Activated CD4-positive, alpha-beta T cell treated with anti-CD3 and anti-CD28 coated beads, Interleukin-2, Interleukin-4, amounts not matched to agents 100 ng/mL and 50 ng/mL, durations not matched to agents 16 hours and 8 hours (primary cell): Measurements from ENCODE around the gene ACSM2A.
"Not testable (repeated sequence)": the region's sequence is repeated elsewhere in the genome, so short reads cannot be mapped to it uniquely, and the experiment has no call there.

Source experiments
- DNase-seq: peaks from one replicate; pipeline ENCODE4 v3.0.0-alpha.2; 2020; ENCODE audit warnings: low spot score

The ACSM2A gene, protein sequence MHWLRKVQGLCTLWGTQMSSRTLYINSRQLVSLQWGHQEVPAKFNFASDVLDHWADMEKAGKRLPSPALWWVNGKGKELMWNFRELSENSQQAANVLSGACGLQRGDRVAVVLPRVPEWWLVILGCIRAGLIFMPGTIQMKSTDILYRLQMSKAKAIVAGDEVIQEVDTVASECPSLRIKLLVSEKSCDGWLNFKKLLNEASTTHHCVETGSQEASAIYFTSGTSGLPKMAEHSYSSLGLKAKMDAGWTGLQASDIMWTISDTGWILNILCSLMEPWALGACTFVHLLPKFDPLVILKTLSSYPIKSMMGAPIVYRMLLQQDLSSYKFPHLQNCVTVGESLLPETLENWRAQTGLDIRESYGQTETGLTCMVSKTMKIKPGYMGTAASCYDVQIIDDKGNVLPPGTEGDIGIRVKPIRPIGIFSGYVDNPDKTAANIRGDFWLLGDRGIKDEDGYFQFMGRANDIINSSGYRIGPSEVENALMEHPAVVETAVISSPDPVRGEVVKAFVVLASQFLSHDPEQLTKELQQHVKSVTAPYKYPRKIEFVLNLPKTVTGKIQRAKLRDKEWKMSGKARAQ

DNA sequence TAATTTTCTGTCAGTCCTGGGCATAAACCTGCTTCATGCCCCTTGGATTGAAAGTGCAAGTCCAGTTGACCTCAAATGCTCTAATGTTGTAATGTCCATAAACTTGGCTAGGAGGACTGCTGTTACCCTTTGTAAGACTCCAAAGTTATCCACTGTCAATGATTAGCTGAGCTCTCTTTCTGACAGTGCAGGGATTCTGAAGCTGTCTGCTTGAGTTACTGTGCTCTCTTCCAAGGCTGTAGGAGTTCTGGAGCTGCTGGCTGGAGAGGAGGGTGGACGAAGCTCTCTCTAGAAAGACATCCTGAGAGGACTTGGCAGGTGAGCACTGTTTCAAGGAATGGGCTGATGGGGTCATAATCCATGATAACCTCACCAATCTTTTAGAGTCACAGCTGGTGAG lies at the start of gene ACSM2A:
ACSM2A (plus strand) TSS at position 158 of the 400 bp plus-strand sequence. CDS start 8,594 bp downstream, outside the sequence.
- DNase-seq: not testable (repeated sequence)

DNA sequence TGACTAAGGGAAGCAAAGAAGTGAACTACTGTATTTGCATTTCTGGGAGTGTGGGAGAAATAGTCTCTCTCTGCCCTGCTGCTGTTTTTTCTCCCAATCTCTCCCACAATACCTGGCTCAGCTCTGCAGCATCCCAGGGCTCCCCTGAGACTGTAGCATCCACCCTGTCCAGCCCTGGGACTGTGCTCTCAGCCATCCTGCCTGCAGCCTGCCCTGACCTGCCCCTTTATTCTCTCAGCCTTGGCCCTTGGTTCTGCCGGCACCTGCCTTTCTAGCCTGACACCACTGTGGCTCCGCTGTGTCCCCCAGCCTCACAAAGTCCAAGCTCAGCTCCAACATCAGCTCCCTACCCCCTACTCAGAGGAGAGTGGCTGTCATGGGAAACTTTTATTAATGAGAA lies 48.7 kb upstream of the ACSM2A start:
- no peak for DNase-seq

DNA sequence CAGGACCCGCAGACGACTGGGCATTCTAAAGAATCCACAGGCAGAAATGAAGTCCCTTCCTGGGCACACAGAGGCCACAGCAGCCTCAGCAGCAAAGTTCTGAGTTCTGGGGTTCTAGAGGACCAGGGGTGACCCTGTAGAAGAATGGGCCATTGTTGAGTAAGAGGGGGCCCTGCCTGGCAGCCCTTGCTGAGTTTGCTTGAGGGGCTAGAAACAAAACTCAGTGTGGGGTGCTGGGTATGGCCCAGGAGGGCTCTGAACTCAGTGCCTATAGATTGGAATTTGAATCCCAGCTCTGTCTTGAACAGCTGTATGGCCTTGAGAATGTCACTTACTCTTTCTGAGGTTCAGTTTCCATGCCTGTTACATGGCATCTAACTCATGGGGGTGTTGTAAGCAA lies 46.7 kb upstream of the ACSM2A start, which contains the start of gene PDILT:
PDILT (minus strand) TSS at position 101 of the 400 bp plus-strand sequence. CDS start 5,437 bp downstream, outside the sequence.
- DNase-seq: no peak

DNA sequence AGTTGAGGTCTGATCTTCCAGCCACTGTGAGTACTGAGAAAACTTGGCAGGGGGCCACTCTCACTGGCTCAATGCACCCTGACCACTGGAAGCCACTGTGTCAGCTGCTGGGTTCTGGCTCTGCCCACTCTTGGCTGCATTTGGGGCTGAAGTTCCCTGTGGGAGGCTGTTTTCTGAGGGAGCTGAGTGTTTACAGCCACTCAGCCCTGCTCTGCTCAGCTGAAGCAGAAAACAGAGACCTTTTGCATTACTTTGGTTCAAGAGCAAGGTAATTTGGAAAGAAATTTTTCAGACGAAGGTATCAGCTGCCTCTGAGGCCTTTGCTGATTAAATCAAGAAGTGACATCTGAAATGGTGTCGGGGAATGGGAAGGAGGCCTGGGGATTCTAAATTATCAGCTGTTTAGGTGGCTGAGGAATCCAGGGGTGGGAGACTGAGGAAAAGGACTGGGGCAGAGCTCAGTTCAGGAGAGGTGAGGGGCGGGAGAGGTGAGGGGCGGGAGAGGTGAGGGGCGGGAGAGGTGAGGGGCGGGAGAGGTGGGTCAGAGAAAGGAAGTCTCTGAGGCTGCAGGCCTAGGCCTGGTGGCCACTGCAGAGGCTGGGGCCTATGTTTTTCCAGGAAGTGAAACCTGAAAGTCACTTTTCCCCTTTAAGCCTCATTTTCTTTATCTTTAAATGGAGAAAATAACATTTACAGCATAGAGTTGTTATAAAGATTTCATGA lies 41.8 kb upstream of the ACSM2A start, which contains the start of gene ACSM5:
ACSM5 (plus strand) TSS at position 137 of the 723 bp plus-strand sequence. CDS start 1,951 bp downstream, outside the sequence.
- DNase-seq: no peak

DNA sequence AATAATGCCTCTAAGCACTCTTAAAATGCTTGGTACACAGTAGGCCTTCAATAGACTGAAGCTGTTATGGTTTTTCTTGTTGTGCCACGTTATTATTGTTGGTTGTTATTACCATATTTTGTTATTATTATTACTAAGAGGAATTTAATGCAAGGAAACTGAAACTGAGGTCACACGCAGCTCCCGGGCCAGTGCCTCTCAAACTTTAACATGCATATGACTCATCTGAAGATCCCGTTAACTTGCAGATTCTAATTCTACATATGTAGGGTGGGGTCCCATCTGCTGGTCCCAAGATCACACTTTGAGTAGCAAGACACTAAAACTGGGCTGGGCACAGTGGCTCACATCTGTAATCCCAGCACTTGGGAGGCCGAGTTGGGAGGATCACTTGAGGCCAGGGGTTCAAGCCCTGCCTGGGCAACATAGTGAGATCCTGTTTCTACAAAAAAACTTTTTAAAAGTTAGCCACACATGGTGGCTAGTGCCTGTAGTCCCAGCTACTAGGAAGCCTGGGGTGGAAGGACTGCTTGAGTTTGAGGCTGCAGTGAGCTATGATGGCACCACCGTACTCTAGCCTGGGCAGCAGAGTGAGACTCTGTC lies 41.1 kb upstream of the ACSM2A start:
- DNase-seq: peak; percentile 16

DNA sequence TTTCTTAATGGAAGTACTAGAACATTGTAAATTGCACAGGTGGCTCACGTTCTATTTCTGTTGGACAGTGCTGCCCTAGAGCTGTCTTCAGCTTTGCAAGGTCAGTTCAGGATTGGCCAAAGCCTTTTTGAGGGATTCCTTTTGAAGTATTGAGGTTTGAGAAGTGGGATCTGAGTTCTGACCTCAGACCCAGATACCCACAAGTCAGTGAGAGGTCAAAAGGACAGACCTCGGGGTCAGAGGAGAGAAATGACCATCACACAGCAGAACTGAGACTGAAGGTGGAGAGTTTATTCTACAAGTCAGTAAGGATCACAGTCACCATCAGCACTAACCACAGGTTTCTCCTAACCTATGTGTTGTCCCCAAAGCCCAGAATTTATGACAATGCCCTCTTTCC lies 40.3 kb upstream of the ACSM2A start:
- DNase-seq: no peak

DNA sequence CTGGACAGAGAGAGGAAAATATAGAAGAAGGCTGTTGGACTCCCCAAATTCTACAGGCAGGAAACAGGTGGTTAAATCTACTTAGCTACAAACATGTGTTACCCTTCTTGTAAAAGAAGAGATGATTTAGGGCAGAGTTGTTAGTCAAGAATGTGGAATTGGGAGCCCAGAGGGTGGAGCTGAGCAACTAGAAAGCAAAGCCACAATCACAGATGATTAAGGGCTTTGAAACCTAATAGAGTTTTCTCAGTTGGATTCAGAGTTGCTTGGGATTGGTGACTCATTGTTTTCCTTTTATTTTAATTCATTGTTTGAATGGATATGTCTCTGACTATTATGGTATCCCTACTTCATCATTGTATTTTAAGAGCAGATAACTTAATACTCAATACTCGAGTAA lies 35.8 kb upstream of the ACSM2A start:
- no peak for DNase-seq

DNA sequence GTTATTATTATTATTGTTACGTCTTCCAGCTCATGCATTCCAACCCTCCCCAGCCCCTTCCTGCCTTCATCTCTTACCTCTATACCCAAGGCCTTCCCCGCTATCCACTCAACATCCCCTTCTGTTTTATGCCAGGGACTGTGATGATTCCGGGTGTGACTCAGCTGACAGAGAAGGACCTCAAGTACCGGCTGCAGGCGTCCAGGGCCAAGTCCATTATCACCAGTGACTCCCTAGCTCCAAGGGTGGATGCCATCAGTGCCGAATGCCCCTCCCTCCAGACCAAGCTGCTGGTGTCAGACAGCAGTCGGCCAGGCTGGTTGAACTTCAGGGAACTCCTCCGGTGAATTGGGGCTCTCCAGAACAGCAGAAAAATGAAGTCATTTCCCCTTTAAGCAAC lies 32.2 kb upstream of the ACSM2A start:
- DNase-seq: not testable (repeated sequence)

DNA sequence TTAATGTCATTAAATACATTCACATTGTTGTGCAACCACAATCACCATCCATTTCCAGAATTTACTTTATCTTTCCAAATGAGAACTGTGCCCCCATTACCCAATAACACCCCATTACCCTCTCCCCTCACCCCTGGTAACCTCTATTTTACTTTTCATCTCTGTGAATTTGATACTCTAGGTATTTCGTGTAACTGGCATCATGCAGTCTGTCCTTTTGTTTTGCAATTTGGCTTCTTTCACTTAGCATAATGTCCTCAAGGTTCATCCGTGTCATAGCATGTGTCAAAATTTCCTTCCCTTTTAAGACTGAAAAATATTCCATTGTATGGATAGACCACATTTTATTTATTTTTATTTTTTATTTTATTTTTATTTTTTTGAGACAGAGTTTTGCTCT lies 29.6 kb upstream of the ACSM2A start:
- DNase-seq: not testable (repeated sequence)

DNA sequence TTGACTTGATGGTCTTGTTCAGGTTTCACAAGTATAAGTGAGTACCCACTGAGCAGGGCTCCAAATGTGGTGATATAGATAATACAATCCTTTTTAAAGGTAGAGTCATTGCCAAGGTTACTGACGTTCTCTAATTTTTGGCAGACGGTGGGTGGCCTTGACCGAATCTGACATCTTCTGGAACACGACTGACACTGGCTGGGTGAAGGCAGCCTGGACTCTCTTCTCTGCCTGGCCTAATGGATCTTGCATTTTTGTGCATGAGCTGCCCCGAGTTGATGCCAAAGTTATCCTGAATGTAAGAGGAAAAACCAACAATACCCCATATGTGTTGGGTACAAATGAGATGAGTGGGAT lies 27.6 kb upstream of the ACSM2A start:
- DNase-seq: not testable (repeated sequence)

DNA sequence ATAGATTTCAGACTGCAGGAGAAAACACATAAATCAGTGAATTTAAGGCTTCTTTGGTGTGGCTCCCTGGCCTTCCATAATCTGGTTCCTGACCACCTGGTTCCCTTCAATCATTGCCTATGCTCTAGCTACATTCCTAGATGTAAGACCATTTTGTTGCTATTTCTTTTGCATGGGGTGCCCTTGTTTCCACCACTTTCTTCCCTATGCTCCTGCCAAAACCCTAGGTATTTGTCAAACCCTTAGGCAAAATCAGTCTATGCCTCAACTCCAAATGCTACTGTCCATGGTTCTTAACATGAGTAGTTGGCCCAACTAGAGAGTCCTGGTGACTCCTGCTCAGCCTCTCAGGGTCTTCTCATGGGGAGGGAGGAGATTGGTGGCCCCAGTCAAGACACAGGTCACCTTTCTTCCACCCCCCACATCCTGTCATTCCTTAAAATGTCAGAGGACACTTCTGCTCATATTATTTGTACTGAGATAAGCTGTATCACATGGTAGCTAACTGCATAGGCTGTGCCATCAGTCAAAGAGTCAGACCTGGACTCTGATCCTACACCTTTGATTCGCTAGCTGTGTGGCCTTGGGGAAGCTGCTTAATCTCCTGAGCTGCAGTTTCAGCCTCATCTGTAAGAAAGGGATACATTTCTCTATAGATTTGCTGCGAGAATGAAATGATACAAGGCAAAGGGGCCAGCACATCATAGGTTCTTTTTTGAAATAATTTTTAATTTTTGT lies 27.0 kb upstream of the ACSM2A start:
- no peak for DNase-seq

DNA sequence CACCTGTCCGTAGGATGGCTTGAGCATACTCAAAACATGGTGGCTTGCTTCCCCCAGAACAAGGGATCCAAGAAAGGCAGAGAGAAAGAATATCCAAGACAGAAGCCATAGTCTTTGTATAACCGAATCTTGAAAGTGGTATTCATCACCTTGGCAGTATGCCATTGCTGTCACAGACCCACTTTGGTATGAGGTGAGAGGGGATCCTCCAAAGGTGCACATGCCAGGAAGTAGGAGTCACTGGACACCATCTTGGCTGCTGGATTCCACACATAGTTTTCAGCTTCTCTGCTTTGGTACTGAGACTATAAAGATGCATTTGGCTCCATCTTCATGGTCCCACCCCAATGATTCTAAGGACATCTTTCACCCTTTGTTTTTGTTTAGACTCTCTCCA lies 23.9 kb upstream of the ACSM2A start:
- DNase-seq: not testable (repeated sequence)

DNA sequence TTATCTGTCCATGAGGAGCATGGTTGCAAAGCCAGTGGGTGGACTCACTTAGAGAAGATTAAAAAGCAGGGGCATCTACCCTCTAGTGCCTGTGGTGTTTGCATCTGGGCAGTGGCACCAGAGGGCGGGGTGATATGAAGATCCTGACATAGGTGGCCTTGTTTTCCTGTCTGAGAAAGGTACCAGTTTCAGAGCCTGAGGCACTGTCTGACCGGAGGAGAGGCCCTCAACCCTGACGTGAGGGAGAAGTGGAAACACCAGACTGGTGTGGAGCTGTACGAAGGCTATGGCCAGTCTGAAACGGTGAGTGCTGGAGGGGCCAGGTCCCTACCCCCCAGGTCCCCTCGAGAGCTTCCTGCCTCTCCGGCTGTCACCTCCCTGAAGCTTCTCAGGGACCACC lies 21.8 kb upstream of the ACSM2A start:
- DNase-seq: not testable (repeated sequence)

DNA sequence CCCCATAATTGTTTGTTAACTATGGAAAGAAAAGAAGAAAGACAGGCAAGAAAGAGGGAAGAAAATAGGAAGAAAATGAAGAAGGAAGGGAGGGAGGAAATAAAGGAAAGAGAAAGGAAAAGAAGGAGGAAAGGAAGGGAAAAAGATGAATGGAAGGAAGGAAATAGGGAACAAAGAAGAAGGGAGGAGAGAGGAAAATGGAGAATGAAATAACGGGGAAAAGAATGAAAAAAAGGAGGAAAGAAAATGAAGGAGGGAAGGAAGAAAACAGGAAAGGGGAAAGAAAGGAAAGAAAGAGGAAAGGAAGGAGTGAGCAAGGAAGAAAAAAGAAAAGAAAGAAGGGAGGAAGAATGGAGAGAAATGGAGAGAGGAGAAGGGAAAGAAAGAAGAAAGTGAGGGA lies 20.8 kb upstream of the ACSM2A start:
- DNase-seq: not testable (repeated sequence)

DNA sequence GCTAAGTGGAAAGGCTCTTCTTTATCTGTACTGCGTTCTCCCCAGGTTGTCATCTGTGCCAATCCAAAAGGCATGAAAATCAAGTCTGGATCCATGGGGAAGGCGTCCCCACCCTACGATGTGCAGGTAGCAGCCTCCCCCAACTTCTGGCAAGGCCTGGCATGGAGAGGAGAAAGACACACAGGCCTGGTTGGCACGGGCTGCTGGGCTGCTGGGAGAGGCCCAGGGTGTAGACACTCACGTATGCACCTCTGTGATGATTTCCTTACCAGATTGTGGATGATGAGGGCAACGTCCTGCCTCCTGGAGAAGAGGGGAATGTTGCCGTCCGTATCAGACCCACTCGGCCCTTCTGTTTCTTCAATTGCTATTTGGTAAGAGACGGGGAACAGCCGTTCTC lies 20.4 kb upstream of the ACSM2A start:
- DNase-seq: no peak

DNA sequence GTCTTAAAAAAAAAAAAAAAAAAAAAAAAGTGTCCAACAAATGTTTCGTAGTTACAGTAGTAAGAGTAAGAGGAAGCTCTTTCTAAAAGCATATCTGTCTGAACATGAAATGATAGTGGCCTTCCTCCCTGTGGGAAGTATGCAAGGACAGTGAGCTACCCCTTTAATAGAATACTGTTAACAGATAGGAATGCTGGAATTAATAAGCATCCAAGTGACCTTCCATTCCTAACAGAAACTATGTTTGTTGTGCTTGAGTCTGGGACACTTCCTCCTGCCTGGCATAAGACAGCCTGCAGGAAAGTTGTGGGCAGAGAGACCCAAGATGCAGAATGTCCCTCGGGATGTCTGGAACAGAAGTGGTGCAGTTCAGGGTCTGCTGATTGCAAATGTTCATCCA lies 12.4 kb upstream of the ACSM2A start:
- not testable (repeated sequence) for DNase-seq

DNA sequence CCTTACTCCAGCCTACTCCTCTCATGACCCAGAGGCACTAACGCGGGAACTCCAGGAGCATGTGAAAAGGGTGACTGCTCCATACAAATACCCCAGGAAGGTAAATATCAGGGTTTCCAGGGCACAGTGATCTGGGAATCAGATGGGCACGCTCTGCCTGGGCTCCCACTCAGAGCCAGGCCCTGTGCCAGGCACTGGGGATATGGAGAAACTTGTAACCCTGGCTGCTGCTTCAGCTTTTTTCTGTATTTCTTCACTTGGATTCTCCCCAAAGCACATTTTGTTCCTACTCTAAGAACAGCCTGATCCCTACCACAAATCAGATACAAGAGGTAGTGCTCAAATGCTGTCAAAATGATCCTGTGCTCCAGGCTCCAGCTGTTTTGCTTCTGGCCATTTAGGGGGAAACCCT lies 11.5 kb upstream of the ACSM2A start:
- DNase-seq: not testable (repeated sequence)

DNA sequence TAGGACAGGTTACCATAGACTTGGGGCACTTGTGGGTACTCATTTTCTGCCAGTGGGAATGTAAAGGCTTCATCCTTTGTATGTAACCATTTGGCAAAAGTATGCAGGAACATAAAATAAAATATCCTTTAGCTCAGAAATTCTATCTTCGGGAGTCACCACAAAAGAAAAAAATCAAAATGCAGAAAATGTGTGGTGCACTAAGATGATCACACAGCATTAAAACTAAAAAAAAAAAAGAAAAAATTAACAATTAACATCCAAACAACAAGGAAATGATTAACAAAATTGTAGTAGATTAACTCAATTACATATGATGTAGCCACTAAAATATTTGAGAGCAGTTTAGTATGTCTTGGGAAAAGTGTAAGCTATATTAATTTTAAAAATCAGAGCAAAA lies 10.6 kb upstream of the ACSM2A start:
- not testable (repeated sequence) for DNase-seq

DNA sequence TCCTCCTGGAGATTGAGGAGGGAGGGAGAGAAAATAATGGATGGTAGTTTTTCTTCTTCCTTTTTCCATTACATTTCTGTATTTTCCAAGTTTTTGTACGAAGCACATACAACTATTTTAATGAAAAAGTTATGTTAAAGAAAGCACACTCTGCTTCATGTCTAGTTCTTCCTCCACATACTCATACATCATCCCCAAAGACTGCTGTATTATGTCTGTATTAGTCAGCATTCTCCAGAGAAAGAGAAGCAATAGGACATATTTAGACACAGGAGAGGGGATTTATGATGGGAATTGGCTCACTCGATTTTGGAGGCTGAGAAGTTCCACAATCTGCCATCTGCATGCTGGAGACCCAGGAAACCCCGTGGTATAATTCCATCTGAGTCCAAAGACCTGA lies 10.1 kb upstream of the ACSM2A start:
- DNase-seq: no peak

DNA sequence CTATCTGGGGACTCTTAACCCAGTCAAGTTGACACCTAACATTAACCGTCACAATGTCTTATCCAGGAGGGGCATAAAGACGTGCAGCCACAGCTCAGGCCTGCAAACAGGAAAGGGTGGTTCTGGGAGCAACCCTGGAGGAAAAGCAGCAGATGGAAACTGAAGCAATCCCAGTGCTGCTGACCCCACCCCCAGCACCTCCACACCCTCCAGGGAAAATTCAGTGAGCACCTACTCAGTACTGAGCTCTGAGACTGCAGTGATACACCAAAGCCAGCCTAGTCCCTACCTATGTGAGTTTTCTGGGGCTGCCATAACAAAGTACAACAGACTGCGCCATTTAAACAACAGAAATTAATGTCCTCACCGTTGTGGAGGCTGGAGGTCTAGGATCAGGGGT lies 9.5 kb upstream of the ACSM2A start:
- not testable (repeated sequence) for DNase-seq

DNA sequence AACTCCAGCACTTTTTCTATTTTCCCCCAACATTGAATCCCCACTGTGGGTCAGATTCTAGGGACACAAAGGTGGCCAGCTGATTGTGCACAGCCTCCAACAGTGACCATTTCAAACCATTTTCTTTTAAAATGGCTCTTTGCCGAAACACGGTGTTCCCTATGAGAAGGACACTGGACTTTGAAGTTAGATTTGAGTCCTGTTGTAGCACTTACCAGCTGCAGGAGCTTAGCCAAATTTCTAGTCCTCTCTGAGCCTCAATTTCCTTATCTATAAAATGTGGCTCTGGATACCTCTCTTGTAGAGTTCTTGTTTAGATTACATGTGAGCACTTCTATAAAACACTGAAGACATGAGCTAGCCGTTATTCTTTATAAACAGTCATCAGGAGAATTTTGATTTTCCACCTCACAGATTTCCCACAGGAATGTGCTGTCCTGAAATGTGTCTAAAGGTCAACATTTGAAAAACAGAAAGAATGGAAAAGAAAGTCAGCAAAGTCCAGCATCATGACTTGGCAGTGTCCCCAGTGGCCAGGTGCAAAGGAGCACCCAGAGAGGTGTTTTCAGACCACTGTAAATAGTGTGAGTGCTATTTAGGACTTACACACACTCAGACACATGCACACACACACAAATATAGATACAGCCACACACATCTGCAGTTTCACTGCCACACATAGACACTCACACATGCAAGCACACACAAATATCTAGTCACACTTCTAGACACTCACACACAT lies 4.5 kb upstream of the ACSM2A start:
- DNase-seq: not testable (repeated sequence)
